Gastrocnemius medialis (tissue), 4 donors: ENCODE results near the gene TBC1D3B.

Experiments
- POLR2A ChIP-seq, 2 donors: fragments of 450-650 bp; IDR thresholded peaks; one replicate each; pipeline ENCODE4 v1.6.1; 2017; ENCODE audit warnings: antibody characterized with exemption in 2 of 2, mild to moderate bottlenecking in 2 of 2, moderate library complexity in 2 of 2
- TF ChIP-seq, protein P1 (sequence below), 5 experiments: fragments of 450-650 bp in 3 of 5; fragments of 200-600 bp in 2 of 5; sonication (generic) in 2 of 5; IDR thresholded peaks in 4 of 5; conservative IDR thresholded peaks in 1 of 5; 1 replicate in 4 of 5; 2 replicates in 1 of 5; pipeline ENCODE4 v1.5.1; 2016 to 2019; ENCODE audit warnings: antibody characterized with exemption in 5 of 5, mild to moderate bottlenecking in 3 of 5, moderate library complexity in 3 of 5

- TF ChIP-seq, protein P1, sequence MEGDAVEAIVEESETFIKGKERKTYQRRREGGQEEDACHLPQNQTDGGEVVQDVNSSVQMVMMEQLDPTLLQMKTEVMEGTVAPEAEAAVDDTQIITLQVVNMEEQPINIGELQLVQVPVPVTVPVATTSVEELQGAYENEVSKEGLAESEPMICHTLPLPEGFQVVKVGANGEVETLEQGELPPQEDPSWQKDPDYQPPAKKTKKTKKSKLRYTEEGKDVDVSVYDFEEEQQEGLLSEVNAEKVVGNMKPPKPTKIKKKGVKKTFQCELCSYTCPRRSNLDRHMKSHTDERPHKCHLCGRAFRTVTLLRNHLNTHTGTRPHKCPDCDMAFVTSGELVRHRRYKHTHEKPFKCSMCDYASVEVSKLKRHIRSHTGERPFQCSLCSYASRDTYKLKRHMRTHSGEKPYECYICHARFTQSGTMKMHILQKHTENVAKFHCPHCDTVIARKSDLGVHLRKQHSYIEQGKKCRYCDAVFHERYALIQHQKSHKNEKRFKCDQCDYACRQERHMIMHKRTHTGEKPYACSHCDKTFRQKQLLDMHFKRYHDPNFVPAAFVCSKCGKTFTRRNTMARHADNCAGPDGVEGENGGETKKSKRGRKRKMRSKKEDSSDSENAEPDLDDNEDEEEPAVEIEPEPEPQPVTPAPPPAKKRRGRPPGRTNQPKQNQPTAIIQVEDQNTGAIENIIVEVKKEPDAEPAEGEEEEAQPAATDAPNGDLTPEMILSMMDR (IDR thresholded peaks at IDR 0.05 in 4 of 5, conservative IDR thresholded peaks at IDR 0.05 in 1 of 5), result no peak
- TF ChIP-seq POLR2A (IDR thresholded peaks at IDR 0.05), result no peak
Observed at GRCh38 chr17:36214918-36215317, 38.5 kb upstream of the TBC1D3B start.
